NB4 (cell line): ENCODE measurements around the gene DTNA.

Experiments used
- DNase-seq: peaks from one replicate; pipeline ENCODE4 v3.0.0; 2010; ENCODE audit warnings: low read depth
- H3K4me3 ChIP-seq: one replicate; pipeline ENCODE4 v1.5.1; 2011; ENCODE audit warnings: mild to moderate bottlenecking, low read depth, low read length, moderate library complexity
- MYC ChIP-seq: IDR thresholded peaks from 2 replicates; pipeline ENCODE4 v1.6.1; 2011; ENCODE audit warnings: low read depth, low read length
- POLR2A ChIP-seq: IDR thresholded peaks from 2 replicates; pipeline ENCODE4 v1.6.1; 2011; ENCODE audit warnings: mild to moderate bottlenecking; ENCODE audit not compliant: insufficient read length; ENCODE audit errors: extremely low read depth
- TF ChIP-seq, protein P1 (sequence below): IDR thresholded peaks from 2 replicates; pipeline ENCODE4 v1.6.1; 2011; ENCODE audit warnings: low read depth, low read length
- TF ChIP-seq, protein P2 (sequence below): IDR thresholded peaks from one replicate; pipeline ENCODE4 v1.5.1; 2012; ENCODE audit warnings: low read depth, low read length

Gene DTNA

DNA sequence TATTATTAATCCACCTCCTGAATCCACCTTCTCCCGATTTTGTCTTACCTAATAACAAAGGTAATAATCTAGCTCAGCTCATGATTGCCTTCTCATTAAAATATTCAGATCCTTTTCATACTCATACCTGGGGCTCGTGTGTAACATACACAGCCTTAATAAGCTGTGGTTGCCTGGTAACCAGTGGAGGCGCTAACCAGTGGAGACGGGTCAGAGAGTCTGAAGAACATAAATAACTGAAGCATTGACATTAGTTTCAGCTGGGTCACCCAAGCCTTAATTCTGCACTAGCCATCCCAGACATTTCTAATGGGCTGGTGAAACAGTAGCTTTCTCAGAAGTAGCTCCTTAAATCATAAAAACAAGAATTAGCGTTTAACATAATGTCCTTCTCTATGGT lies 14.8 kb upstream of the DTNA start:
- no peak for DNase-seq
- TF ChIP-seq, protein P1, sequence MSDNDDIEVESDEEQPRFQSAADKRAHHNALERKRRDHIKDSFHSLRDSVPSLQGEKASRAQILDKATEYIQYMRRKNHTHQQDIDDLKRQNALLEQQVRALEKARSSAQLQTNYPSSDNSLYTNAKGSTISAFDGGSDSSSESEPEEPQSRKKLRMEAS, result no peak
- TF ChIP-seq MYC (no peak), POLR2A (no peak)
- TF ChIP-seq, protein P2, sequence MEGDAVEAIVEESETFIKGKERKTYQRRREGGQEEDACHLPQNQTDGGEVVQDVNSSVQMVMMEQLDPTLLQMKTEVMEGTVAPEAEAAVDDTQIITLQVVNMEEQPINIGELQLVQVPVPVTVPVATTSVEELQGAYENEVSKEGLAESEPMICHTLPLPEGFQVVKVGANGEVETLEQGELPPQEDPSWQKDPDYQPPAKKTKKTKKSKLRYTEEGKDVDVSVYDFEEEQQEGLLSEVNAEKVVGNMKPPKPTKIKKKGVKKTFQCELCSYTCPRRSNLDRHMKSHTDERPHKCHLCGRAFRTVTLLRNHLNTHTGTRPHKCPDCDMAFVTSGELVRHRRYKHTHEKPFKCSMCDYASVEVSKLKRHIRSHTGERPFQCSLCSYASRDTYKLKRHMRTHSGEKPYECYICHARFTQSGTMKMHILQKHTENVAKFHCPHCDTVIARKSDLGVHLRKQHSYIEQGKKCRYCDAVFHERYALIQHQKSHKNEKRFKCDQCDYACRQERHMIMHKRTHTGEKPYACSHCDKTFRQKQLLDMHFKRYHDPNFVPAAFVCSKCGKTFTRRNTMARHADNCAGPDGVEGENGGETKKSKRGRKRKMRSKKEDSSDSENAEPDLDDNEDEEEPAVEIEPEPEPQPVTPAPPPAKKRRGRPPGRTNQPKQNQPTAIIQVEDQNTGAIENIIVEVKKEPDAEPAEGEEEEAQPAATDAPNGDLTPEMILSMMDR, result no peak
- no peak overlapping the region for H3K4me3 ChIP-seq

DNA sequence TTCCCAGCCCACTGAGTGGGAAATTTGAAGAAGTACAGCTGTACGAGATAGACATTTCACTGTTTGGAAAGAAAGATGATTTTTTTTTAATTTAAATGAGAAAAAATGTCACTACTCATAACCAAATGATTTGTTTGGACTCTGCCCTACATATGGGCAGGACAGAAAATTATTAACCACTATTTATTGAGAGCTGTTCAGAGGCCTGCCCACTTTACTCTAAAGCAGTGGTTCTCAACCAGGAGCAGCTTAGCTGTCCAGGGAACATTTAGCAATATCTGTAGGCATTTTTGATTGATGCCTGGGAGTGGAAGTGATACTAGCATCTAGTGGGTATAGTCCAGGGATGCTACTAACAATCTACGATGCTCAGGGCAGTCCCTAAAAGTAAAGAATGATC lies 13.4 kb upstream of the DTNA start:
- no peak for DNase-seq
- H3K4me3 ChIP-seq, result no peak overlapping the region
- TF ChIP-seq, protein P2, result no peak
- TF ChIP-seq MYC, result no peak
- TF ChIP-seq, protein P1, result no peak
- TF ChIP-seq POLR2A, result no peak

DNA sequence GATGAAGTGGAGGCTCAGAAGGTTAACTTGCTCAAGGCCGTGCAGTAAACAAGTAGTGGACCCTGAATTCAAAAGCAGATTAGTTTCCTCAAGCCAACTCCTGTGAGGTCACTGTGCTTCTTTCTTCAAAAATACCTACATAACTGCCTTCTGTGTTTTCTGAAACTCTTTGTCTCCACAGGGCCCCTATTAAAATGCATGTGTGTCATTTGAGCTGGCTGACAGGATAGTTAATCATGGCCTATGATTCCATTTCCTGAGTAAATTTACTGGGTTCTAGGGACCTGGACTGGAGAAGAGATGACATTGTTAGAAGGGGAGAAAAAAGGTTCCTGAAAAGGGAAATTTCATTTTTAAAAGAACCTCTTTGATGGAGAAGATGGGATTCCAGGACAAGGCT lies 12.9 kb upstream of the DTNA start:
- DNase-seq, result no peak
- no peak overlapping the region for H3K4me3 ChIP-seq
- TF ChIP-seq, protein P1, result no peak
- TF ChIP-seq POLR2A (no peak), MYC (no peak)
- TF ChIP-seq, protein P2, result no peak

DNA sequence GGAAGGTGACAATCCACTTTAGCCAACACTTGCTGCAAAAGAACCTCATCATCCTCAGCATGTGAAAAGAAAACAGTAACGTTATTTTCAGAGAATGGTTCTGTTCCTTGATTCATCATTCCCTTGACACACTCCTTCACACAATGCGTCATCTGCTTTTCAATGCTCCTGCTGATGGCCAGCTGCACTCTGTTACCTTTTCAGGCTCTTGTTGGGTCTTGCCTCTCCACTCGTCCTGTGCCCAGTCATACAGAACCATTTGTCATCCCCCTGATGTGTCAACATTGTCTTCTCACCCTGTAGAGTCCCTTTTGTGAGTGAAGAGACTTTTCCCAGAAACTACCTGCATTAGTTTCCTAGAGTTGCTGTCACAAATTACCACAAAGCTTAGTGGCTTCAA lies 12.2 kb upstream of the DTNA start:
- no peak for DNase-seq
- no peak overlapping the region for H3K4me3 ChIP-seq
- no peak for TF ChIP-seq MYC
- TF ChIP-seq, protein P2, result no peak
- no peak for TF ChIP-seq POLR2A
- TF ChIP-seq, protein P1, result no peak

DNA sequence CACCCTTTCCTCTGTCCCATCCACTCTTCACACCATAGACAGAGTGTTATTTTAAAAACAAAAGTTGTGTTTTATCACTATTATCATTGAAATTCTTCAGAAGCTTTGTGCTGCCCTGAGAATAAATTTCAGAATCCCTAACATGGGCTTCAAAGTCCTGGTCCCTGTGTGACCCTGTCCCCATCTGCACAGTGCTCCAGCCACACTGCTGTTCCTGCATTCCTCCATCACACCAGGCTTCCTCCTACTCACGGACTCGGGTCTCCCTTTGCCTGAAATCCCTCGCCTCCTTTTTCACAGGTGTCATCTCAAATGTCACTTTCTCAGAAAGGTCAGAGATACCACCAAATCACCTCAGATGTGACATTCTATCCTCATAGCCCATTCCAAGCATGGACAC lies 8.2 kb upstream of the DTNA start:
- TF ChIP-seq POLR2A (no peak), MYC (no peak)
- TF ChIP-seq, protein P2, result no peak
- TF ChIP-seq, protein P1, result no peak

DNA sequence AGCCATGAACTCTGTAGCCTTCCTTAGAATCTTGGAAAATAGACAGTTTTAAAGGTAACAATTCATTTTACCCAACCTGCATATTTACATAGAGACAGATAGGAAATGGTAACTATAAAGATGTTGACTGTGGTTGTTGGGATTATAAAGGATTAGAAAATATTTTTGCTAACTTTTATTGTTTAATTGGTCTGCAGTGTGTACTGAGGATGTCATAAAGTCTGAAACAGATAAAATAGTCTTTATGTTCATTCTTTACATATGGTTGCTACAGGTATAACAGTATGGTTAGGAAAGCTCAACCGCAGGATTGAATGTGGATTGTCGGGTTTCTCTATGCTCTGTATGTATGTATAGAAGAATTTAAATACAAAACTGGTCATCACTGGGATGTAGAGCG lies 7.3 kb upstream of the DTNA start:
- H3K4me3 ChIP-seq, result no peak overlapping the region
- DNase-seq, result no peak
- TF ChIP-seq, protein P1, result no peak
- TF ChIP-seq MYC (no peak), POLR2A (no peak)
- TF ChIP-seq, protein P2, result no peak

More for the DNA sequence above, 8.2 kb upstream of the DTNA start:
- H3K4me3 ChIP-seq, result no peak overlapping the region
- DNase-seq, result no peak
